ENCODE data around the gene GLDC. TPM values are rescaled to one million over a fixed set of nuclear protein-coding genes. Genes with fewer than 3 reads are reported as not detected.

GLDC gene
- total and polyA plus RNA-seq, 2 donors (not counting 1 experiment from before 2014, with no cell fraction given) = 0.71 to 0.86 TPM

- Histone ChIP-seq H3K4me3 (ENCODE audit: control extremely low read depth in 1 of 5, extremely low read depth in 1 of 5, insufficient read depth in 1 of 5, low read depth in 2 of 5, low read length in 4 of 5) (no peak overlapping the region), H3K4me1 (ENCODE audit: control insufficient read depth in 2 of 2, insufficient read depth in 2 of 2, low read length in 2 of 2) (peaks cover 3 to 7% of the 10 kb centered on the region in 2 donors), H3K27me3 (replicated peaks in 1 of 4; ENCODE audit: control extremely low read depth in 1 of 4, control insufficient read depth in 3 of 4, insufficient read depth in 4 of 4, low read length in 3 of 4) (no peaks in the 10 kb centered on the region), H3K36me3 (replicated peaks in 1 of 2; ENCODE audit: control extremely low read depth in 1 of 2, control insufficient read depth in 1 of 2, extremely low read depth in 1 of 2, insufficient read depth in 2 of 2, low read length in 1 of 2) (no peaks in the 10 kb centered on the region), H3K27ac (ENCODE audit: low read length in 2 of 2) (no peak overlapping the region), H4K20me1 (ENCODE audit: control insufficient read depth, insufficient read depth, low read length, poor library complexity, severe bottlenecking) (no peaks in the 10 kb centered on the region), H2AFZ (ENCODE audit: insufficient read depth, low read depth, low read length, poor library complexity, severe bottlenecking) (no peak overlapping the region), H3K4me2 (replicated peaks; ENCODE audit: low read depth, low read length, poor library complexity, severe bottlenecking) (no peak overlapping the region), H3K79me2 (ENCODE audit: control insufficient read depth, insufficient read depth, low read length) (no peaks in the 10 kb centered on the region), H3K9me3 (ENCODE audit: control extremely low read depth in 1 of 3, control insufficient read depth in 2 of 3, insufficient read depth in 1 of 3, low read length in 2 of 3) (no peaks in the 10 kb centered on the region), H3K9ac (ENCODE audit: low read length) (no peak overlapping the region)
- WGBS (ENCODE audit: insufficient coverage) = 97% methylated on average over 3 of the region's 4 CpGs
- no peak for TF ChIP-seq EZH2 (IDR thresholded peaks at IDR 0.05; ENCODE audit: borderline replicate concordance, insufficient read depth, low read depth, low read length, poor library complexity, severe bottlenecking)
- TF ChIP-seq, protein P1, sequence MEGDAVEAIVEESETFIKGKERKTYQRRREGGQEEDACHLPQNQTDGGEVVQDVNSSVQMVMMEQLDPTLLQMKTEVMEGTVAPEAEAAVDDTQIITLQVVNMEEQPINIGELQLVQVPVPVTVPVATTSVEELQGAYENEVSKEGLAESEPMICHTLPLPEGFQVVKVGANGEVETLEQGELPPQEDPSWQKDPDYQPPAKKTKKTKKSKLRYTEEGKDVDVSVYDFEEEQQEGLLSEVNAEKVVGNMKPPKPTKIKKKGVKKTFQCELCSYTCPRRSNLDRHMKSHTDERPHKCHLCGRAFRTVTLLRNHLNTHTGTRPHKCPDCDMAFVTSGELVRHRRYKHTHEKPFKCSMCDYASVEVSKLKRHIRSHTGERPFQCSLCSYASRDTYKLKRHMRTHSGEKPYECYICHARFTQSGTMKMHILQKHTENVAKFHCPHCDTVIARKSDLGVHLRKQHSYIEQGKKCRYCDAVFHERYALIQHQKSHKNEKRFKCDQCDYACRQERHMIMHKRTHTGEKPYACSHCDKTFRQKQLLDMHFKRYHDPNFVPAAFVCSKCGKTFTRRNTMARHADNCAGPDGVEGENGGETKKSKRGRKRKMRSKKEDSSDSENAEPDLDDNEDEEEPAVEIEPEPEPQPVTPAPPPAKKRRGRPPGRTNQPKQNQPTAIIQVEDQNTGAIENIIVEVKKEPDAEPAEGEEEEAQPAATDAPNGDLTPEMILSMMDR (IDR thresholded peaks at IDR 0.05) = no peak
- no peaks in the 10 kb centered on the region for H3K9me3 Mint-ChIP-seq (ENCODE audit: insufficient read depth)
- no peak for DNase-seq
- H3K4me3 Mint-ChIP-seq = no peak overlapping the region
- H3K4me1 Mint-ChIP-seq = peaks cover 17% of the 10 kb centered on the region
- no peak for ATAC-seq (ENCODE audit: low read depth)
- POLR2A ChIA-PET = no interaction called here
- H3K27ac Mint-ChIP-seq = no peak overlapping the region
- intact Hi-C loops (cut with micrococcal nuclease) = loop anchor here (5.0 kb wide), 1 partner anchor 40 kb away; no protein-coding TSS in a partner anchor
- no peaks in the 10 kb centered on the region for H3K27me3 Mint-ChIP-seq
- CTCF ChIA-PET = no interaction called here
Measured at GRCh38 chr9:6592791-6593190, 52.7 kb downstream of the GLDC start.

- no peak overlapping the region for H3K27ac ChIP-seq (ENCODE audit: low read length in 2 of 2)
- DNase-seq (no peak), ATAC-seq (ENCODE audit: low read depth) (no peak)
- H3K27me3 Mint-ChIP-seq = no peaks in the 10 kb centered on the region
- H3K36me3 ChIP-seq (replicated peaks in 1 of 2; ENCODE audit: control extremely low read depth in 1 of 2, control insufficient read depth in 1 of 2, extremely low read depth in 1 of 2, insufficient read depth in 2 of 2, low read length in 1 of 2) = no peaks in the 10 kb centered on the region
- no peaks in the 10 kb centered on the region for H4K20me1 ChIP-seq (ENCODE audit: control insufficient read depth, insufficient read depth, low read length, poor library complexity, severe bottlenecking)
- peaks cover 3 to 7% of the 10 kb centered on the region in 2 donors for H3K4me1 ChIP-seq (ENCODE audit: control insufficient read depth in 2 of 2, insufficient read depth in 2 of 2, low read length in 2 of 2)
- H3K4me3 ChIP-seq (ENCODE audit: control extremely low read depth in 1 of 5, extremely low read depth in 1 of 5, insufficient read depth in 1 of 5, low read depth in 2 of 5, low read length in 4 of 5) = no peak overlapping the region
- CTCF ChIA-PET = no interaction called here
- intact Hi-C loops (cut with micrococcal nuclease) = loop anchor here (5.0 kb wide), 1 partner anchor 40 kb away; no protein-coding TSS in a partner anchor
- no peak overlapping the region for H3K9ac ChIP-seq (ENCODE audit: low read length)
- H3K4me1 Mint-ChIP-seq = peaks cover 17% of the 10 kb centered on the region
- H2AFZ ChIP-seq (ENCODE audit: insufficient read depth, low read depth, low read length, poor library complexity, severe bottlenecking) = no peak overlapping the region
- H3K9me3 Mint-ChIP-seq (ENCODE audit: insufficient read depth) = no peaks in the 10 kb centered on the region
- no peaks in the 10 kb centered on the region for H3K9me3 ChIP-seq (ENCODE audit: control extremely low read depth in 1 of 3, control insufficient read depth in 2 of 3, insufficient read depth in 1 of 3, low read length in 2 of 3)
- no peak overlapping the region for H3K4me2 ChIP-seq (replicated peaks; ENCODE audit: low read depth, low read length, poor library complexity, severe bottlenecking)
- no peaks in the 10 kb centered on the region for H3K27me3 ChIP-seq (replicated peaks in 1 of 4; ENCODE audit: control extremely low read depth in 1 of 4, control insufficient read depth in 3 of 4, insufficient read depth in 4 of 4, low read length in 3 of 4)
- POLR2A ChIA-PET = no interaction called here
- no peaks in the 10 kb centered on the region for H3K79me2 ChIP-seq (ENCODE audit: control insufficient read depth, insufficient read depth, low read length)
- H3K4me3 Mint-ChIP-seq = no peak overlapping the region
- no peak overlapping the region for H3K27ac Mint-ChIP-seq
- TF ChIP-seq, protein P1 (IDR thresholded peaks at IDR 0.05) = no peak
- no peak for TF ChIP-seq EZH2 (IDR thresholded peaks at IDR 0.05; ENCODE audit: borderline replicate concordance, insufficient read depth, low read depth, low read length, poor library complexity, severe bottlenecking)
- no CpG with 5 or more reads among the region's 2 CpGs for WGBS (ENCODE audit: insufficient coverage)
Measured at GRCh38 chr9:6592231-6592630, 53.3 kb downstream of the GLDC start.

Data from B cell (primary cell).